COR-L47 (cell line): ENCODE data around the gene LTB4R2.
A peak's percentile ranks its signal among the peaks of the same experiment; 100 is the strongest.

Source experiments
- DNase-seq: peaks from one replicate; lab custom pipeline; 2025; lab: John Stamatoyannopoulos, UW

LTB4R2 gene

DNA sequence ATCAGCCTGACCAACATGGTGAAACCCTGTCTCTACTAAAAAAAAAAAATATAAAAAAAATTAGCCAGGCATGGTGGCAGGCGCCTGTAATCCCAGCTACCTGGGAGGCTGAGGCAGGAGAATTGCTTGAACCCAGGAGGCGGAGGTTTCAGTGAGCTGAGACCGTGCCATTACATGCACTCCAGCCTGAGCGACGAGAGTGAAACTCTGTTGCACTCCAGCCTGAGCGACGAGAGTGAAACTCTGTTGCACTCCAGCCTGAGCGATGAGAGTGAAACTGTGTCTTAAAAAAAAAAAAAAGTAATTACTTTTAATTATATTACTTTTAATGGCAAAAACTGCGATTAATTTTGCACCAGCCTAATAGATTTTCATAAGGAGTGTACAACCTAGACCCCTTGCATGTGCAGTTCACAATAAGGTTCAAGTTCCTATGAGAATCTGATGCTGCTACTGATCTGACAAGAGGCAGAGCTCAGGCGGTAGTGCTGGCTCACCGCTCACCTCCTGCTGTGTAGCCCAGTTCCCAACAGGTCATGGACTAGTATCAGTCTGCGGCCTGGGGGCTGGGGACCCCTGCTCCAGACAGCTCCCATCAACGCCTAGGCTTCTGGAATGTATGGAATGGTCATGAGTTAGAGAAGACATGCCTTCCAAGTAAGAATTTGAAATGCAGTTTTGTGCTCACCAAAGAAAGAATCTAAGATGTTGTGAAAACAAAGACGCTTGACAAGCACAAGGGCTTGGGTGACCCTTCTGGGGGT, 11.5 kb downstream of the LTB4R2 start:
- no peak for DNase-seq

DNA sequence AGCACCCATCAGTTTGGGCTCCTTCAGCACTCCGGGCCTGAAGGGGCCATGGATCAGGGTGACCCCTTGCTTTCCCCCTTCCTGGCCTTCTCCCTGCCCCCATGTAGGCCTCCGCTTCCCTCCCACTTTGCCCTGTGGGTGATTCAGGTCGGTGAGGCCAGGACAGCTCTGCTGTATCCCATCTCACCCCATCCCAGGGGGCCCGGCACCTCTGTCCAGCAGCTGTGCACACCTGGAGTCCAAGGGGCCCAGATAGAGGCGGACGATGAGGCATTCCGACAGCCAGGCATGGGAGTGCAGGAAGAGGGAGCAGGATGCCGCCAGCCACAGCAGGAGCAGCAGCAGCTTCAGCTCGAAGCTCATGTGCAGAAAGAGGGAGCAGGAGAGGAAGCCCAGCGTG, 12.7 kb downstream of the LTB4R2 start:
- DNase-seq, result no peak

DNA sequence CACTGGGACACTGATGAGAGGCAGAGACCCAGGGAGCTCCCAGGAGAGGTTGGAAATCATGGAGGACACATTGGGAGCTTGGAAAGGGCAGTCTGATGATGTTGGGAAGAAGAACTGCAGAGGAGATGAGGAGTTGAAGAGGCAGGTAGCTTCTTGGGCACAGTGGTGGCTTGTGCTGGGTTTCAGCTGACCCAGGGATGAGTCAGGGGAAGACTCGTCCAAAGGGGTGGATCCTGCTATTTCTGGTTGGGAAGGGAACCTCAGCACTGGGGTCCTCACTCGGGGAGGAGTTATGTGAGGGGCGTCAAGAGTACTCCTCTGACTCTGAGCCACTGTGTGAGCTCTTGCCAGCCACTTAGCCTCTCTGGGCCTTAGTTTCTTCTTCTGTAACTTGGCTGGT, 13.4 kb downstream of the LTB4R2 start:
- DNase-seq, result no peak

DNA sequence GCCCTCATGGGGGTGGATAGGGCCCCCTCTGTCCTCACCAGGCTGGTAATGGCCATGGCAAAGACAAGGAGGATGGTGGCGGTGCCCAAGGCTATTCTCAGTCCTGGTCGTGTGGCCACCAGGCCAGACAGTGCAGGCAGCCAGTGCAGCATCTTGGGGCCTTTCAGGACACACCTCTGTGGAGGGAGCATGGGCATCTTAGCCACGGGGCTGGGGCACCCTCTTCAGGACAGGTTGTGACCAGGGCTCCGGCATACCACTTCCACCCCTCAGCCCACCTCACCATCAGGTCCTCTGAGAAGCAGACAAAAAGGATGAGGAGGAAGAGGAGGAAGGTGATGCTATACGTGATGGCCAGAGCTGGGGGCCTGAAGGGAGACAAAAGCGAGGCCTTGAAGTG, 14.1 kb downstream of the LTB4R2 start:
- DNase-seq, result no peak

DNA sequence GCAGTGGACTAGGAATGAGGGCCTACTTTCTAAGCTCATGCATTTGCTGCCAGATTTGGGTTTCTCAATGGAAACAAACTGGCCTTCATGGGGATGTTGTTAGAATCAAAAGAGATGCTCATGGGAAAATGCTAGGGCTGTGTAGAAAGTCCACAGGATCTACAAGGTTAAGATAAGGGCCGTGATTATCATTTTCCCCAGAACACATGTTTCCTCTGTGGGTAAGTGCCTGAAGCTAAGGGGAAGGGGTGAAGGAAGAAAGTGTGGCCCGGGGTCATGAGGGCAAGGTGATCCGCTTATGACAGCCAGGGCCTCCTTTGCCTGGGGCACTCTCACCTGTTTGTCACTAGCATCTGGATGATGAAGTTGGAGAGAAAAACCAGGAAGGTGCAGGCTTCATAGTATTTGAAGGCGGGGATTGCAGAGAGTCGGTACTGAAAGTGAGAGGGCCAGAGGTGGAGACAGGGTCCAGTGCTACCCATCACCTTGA, 15.1 kb downstream of the LTB4R2 start:
- no peak for DNase-seq

DNA sequence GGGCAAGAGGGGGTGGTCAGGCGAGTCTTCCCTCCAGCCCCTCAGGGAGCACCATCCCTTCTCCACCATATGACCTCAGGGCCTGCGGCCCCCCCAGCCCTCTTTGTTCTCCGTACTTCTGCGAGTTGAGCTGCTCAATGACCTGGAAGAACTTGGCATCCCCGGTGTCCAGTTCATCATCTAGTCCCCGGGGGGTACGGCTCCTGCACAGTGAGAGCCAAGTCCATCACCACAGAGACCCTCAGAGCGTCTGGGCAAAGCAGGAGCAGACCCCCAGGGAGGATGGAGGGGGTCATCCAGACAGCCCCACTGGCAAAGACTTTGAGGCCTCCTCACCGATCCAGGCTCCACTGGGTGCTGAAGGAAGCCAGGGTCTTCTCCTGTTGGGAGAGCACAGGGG, 16.0 kb downstream of the LTB4R2 start:
- DNase-seq, result no peak

DNA sequence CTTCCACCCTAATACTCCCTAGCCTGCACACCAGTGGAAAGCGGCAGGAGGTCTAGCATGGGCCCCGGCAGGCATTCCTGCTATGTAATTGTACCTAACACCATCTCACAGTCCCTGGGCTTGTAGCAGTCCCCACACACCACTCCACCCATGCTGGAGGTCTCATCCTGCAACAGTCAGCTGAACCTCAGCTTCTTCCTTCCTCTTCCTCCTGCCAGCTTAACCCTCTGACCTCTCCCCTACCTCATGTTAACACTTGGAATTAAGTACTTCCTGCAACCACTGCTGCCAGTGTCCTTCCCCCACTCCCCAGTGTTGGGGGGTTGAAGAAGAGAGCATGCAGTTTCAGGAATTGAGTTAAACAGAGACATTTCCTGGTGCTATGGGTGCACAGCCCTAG, 17.4 kb downstream of the LTB4R2 start:
- DNase-seq, result no peak

DNA sequence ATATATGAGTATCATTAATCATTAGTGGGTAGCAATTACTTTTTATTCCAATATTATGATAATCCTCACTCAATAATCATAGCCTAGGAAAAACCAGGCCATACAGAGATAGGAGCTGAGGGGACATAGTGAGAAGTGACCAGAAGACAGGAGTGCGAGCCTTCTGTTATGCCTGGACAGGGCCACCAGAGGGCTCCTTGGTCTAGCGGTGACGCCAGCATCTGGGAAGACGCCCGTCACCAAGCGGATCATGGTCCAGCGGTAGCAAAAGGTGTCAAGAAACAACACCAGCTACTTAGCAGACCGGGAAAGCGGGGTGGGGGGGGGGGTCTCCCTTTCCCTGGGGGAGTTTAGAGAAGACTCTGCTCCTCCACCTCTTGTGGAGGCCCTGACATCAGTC, 18.0 kb downstream of the LTB4R2 start:
- DNase-seq, result peak; percentile 3

DNA sequence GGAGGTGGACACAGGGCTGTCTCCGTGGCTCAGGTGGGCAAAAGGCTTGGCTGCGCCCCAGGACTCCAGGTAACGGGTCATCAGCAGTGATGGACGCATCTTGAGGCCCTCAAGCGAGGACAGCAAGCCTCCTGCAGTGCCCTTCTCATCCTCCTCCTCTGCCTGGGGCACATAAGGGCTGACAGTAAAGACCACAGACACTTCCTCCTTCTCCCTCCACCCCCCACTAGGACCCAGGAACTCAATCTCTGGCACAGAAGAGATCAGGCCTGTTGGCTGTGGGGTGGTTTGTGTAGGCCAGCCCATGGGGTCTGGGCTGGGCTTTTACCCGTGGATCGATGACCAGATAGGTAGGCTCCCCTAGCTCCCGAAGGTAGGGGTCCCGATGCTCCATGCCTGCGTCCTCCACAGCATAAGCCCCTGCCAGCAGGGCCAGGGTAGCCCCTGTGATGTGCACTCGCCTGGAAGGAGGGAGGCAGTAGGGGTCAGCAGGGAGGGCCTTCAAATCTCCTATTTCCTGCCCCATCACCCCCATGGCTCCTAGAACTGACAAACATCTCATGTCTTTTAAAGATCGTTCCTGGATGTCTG, 19.2 kb downstream of the LTB4R2 start:
- DNase-seq, result no peak

DNA sequence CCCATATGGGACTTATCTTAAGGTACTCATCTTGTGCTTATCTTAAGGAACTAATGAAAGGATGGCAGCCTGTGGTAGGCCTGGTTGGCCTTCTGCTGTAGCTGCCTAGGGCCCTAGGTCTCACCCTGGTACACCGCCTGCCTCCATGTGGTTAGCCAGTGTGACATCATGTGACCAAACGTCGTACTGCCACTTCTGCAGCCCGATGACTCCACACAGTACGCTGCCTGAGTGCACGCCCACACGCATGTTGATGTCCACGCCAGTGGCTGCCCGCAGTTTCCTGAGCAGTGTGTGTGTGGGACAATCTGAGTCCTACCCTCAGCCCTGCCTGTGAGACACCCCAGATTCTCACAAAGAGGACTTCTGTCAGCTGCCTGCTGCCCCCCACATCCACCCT, 19.8 kb downstream of the LTB4R2 start:
- DNase-seq, result no peak

DNA sequence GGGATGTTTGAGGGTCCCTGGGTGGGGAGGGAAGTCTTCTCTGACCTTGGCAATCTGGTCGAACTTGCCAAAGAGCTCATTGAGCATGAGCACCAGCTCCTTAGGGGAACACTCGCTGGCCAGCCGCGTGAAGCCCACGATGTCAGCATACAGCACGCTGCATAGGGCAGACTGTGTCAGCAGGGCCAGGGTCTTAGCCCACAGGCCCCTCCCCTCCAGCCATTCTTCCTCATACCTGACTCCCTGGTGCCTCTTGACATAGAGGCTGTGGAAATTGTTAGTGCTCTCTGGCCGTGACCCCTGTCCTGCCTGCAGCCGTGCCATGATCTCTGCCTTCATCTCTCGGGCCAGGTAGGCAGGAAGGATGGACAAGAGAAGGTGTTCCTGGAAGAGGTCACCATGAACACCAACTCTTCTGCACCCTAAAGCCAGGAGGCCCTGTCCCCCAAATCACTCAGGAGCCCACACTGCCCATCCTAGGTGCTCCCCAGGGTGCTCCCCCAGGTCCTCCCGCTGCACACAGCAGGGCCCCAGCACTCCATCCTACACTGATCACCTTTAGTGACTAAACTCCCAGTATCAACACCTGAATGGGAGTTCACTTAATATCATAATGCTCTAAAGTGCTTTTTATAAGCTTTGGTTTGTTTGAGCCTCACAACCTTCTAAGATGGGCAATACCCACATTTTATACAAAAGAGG, 21.2 kb downstream of the LTB4R2 start:
- no peak for DNase-seq

DNA sequence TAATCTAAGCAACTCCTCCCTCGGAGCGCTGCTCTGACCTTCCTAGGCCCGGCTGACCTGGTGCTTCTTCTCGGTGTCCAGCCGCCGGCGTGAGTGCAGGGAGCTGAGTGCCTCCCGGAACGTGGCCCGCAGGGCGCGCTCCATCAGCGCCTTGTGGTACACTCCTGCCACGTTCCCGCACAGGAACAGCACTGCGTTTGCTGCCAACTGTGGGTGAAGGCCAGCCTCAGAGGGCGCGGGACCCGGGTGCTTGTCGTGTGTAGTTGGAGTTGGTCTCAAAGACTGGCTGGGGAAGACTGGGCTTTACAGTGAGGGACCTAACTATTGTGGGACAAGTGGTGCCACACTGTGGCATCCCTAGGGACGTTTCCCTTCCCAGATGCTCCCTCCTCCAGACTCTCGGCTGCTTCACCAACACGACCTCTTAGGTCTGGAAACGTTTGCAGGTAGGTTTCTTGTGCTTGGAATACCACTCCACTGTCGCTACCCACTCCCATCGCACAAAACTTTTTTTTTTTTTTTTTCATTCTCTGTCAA, 21.9 kb downstream of the LTB4R2 start:
- no peak for DNase-seq

DNA sequence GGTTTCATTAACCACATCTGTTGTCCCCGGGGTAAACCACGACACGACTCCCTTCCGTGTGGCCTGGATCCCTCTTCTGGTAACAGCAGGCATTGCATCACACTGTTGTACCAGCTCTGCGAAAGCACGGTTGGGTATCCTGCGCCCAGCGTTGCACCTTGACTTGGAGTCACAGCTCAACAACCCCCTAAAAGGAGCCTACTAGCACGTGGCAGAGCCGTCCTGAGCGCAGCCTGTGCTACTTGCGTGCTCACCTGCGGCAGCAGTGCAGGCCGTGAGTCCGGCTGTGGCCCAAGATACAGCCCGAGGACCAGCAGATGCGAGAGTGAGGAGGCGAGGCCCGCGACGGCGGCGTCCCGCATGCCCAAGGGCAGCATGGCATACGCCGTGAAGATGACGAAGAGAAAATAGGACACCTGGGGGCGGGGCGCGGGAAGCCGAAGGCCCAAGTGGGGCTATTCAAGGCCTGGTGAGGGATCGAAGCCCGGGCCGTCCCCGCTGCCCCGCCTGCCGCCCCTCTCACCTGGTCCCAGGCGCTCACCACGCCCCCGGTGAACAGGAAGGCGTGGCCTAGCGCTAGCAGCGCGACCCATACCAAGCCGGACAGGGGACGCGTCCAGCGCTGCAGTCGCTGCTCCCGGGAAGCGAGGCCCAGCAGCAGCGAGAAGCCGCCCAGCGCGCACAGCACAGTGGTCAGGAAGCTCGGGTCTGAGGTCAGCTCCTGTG, 22.5 kb downstream of the LTB4R2 start:
- DNase-seq, result peak; percentile 79

DNA sequence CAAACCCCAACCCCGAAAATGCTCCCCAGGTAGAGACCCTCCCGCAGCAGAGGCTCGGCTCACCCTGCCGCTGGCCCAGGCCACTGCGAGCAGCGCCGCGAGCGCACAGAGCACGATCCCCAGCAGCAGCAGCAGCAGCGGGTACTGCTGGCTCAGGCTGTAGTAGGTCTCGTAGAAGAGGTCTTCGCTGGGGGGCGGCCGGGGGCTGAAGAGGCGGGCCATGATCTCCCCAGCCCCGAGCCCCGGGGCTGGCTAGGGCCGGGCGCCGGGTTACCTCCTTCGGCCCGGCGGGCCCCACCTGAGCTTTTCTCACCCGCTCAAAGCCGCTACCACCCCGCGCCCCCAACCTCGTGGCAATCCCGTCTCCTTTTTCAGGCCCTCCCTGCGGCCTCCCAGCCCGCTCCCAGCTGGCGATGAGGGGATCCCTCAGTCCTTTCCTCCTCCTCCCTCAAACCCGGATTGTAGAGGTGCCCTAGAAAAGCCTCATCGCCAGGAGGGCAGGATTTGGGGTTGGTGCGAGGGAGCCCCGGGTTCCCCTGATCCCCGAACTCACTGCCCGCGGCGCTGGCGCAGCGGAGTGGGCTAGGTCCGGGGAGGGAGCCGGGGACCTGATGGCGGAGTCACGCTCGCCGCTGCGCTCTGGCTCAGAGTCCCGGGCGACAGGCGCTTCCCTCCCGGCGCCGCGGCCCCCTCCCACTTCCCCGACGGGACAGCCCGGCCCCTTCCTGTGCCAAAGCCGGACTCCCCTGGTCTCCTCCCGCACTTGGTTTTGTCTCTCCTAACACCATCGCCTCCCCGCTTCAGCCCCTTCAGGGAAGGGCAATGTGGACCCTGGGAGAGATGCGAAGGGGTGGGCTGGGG, 24.7 kb downstream of the LTB4R2 start, which contains the start of gene ADCY4:
Gene ADCY4, minus strand, starts transcription at position 641 of the 861 bp plus-strand sequence. Its CDS starts 419 bp downstream, at position 222.
- DNase-seq, result no peak

DNA sequence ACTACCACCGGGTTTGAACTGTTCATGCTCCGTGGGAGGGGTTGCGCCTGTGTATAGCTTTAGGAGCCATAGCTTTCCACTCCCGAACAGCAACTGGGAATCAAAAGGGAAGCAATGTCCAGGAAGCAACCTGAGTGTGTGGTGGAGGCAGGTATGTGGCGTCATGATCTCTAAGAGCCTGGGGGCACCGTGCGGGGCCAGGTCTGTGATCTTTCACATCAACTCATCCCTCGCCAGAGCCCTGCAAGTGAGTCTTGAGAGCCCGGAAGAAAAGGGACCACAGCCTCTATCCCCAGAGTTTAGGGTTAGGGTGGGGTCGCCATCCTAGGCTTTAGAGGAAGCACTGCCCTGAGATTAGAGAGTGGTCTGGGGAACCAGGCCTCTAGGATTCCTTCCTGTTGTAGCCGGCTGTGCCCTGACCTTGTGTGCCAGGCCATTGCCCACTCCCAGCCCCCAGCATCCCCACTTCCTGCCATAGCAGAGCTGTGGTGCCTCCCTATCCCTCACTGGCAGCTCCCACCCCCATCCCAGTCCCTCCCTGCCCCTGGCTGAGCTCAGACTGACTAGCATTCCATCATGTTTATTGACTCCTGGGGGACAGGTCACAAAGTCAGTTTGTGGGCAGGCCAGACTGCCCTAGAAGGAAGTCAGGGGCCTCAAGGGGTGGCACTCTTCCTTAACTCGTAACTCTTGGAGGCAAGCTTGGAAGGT, 25.7 kb downstream of the LTB4R2 start:
- DNase-seq, result no peak

DNA sequence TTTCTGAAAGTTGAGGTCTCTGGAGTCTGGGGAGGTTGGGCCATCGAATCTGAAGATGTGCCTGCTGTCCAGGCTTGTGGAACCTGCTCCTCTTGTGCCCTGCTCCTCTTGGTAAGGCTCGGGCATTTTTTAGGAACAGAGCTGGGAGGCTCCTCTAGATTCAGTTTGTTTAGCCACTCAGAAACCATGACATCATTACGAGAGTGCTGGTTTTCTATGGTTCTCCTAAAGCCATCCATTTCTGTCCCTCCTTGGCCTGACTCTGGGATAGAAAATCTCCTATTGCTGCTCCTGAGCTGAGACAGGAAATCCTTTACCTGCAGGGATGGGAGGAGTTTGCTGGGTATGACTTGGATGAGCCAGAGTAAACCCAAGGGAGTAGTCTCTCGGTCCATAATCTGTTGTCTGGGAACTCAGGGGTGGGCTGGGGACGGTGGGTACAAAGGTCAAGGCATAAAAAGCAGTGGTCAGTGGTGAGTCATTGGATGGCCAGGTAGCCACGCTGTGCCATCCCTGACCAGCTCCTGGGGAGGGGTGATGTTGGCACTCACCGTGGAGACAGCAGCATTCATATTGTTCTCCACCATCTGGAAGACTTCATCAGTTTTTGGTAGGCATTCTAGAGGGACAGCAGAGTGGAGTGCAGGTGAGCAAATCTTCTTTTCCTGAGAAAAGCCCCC, 27.3 kb downstream of the LTB4R2 start:
- no peak for DNase-seq

DNA sequence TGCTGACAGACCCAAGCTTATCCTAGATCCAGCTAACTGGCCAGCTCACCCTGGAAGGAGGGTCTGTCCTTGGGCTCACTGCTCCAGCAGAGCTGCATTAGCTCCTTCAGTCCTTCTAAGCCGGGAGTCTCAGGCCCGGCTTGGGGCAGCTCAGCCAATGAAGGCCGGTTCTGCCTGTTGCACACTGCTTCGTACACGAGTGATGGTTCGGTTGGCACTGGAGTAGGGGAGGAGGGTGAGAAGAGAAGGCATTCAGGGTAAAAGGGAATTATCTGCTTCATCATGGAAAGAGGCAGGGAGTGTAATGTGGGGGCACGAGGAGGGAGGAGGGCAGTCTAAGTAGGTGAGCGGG, 27.9 kb downstream of the LTB4R2 start:
- DNase-seq, result no peak

DNA sequence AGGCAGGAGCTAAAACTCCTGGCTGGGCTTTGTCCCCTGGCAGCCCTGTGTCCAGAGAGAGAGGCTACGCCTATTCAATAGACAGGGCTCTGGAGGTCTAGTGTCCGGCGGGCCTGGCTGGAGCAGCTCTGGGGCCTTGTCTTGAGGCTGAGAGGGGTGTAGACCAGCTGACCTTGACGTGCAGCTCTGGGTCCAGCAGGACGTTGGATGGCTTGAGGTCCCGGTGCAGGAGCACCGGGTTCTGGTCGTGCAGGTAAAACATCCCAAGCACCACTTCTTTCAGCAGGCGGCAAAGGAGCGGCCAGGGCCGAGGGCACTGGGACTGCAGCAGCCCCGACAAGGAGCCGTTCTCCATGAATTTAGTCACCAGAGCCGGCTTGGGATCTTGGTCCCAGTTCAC, 28.9 kb downstream of the LTB4R2 start:
- no peak for DNase-seq

DNA sequence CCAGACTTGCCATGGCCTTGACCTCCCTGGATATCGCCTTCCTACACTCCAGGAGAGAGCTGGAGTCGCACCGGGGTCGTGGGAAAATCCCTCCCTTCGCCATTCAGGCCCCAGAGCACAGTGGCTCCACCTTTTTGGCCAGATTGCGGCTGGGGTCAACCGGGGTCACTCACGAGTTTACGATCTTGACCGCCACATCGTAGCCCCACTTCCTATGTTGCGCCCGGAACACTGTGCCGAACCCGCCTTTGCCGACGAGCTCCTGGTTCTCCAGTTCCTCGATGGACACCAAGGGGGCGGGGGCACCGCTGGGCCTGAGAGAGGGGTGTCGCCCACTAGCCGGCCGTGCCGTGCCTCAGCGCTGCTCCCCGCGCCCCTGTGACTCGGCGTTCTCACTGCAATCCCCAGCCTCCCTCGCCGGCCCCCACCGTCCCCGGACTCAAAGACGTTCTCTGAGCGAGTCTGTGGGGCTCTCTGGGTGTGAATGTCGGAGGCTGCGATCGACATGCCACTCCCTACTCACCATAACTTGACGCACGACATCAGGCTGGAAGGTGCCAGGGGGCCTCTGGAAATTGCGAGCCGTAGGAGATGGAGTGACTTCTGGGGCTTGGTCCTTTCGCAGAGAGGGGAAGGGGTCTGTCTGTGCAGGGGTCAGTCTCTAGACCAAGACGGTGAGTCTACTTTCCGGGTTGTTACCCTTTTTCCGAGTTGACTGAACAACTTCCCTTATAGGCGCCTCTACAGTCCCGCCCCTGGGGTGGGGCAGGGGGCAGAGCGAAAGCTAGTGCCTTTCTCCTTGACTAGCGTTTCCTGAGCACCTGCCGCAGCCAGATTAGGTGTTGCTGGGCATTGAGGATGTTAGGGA, 29.6 kb downstream of the LTB4R2 start, which contains the start of gene RIPK3:
Gene RIPK3, minus strand, starts transcription at position 708 of the 868 bp plus-strand sequence. Its CDS starts 165 bp downstream, at position 543.
- DNase-seq, result no peak
